HL-60 (cell line): ENCODE measurements around the gene IDH3B.

ENCODE experiments used
- DNase-seq, 2 experiments: peaks; one replicate each; pipeline ENCODE4 v3.0.0-alpha.2; 2010 to 2020; ENCODE audit warnings: low read depth in 1 of 2, low spot score in 1 of 2
- H3K27ac ChIP-seq: fragments of 250-450 bp; sonication (Bioruptor Pico); replicated peaks from 2 replicates; pipeline ENCODE4 v1.5.1; 2020; ENCODE audit warnings: mild to moderate bottlenecking, moderate library complexity
- H3K27me3 ChIP-seq: fragments of 250-450 bp; sonication (Bioruptor Pico); 2 replicates; pipeline ENCODE4 v1.5.1; 2021; ENCODE audit warnings: mild to moderate bottlenecking, moderate library complexity; ENCODE audit not compliant: insufficient read depth, poor library complexity, severe bottlenecking
- H3K4me3 ChIP-seq: replicated peaks from 2 replicates; pipeline ENCODE4 v1.5.1; 2011; ENCODE audit warnings: mild to moderate bottlenecking, control low read depth, low read length; ENCODE audit not compliant: insufficient read depth
- GABPA ChIP-seq: IDR thresholded peaks from 2 replicates; pipeline ENCODE4 v1.6.1; 2012; ENCODE audit warnings: low read depth
- POLR2AphosphoS5 ChIP-seq: IDR thresholded peaks from 2 replicates; pipeline ENCODE4 v1.6.1; 2012; ENCODE audit warnings: low read depth
- REST ChIP-seq: IDR thresholded peaks from 2 replicates; pipeline ENCODE4 v1.6.1; 2012; ENCODE audit warnings: low read depth; ENCODE audit not compliant: insufficient replicate concordance
- SPI1 ChIP-seq: IDR thresholded peaks from 2 replicates; pipeline ENCODE4 v1.6.1; 2012; ENCODE audit warnings: low read depth, mild to moderate bottlenecking, borderline replicate concordance
- TF ChIP-seq, protein P1 (sequence below): IDR thresholded peaks from one replicate; pipeline ENCODE4 v1.5.1; 2011; ENCODE audit warnings: low read length, control low read depth, inconsistent platforms; ENCODE audit not compliant: insufficient read depth

The IDH3B gene

DNA sequence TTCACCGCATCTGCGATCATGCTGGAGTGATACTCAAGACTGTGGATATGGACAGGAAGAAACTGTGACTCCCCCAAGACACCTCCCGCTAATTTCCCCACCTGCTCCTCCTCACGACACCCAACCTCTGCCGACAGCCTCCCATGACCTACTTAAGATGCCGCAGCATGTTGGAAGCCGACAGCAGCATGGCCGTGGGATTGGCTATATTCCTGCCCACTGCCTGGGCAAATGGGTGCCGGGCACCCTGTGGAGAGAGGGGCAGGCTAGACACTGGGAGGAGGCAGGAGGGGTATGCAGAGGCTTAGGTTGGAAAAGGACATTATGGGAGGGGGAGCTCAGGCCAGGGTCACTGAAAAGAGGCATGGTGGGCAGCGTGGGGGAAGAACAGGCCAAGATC, 4.5 kb downstream of the IDH3B start:
- Histone ChIP-seq H3K27ac (no peak overlapping the region), H3K27me3 (no peaks in the 10 kb centered on the region), H3K4me3 (no peak overlapping the region)
- TF ChIP-seq SPI1 = no peak
- TF ChIP-seq, protein P1, sequence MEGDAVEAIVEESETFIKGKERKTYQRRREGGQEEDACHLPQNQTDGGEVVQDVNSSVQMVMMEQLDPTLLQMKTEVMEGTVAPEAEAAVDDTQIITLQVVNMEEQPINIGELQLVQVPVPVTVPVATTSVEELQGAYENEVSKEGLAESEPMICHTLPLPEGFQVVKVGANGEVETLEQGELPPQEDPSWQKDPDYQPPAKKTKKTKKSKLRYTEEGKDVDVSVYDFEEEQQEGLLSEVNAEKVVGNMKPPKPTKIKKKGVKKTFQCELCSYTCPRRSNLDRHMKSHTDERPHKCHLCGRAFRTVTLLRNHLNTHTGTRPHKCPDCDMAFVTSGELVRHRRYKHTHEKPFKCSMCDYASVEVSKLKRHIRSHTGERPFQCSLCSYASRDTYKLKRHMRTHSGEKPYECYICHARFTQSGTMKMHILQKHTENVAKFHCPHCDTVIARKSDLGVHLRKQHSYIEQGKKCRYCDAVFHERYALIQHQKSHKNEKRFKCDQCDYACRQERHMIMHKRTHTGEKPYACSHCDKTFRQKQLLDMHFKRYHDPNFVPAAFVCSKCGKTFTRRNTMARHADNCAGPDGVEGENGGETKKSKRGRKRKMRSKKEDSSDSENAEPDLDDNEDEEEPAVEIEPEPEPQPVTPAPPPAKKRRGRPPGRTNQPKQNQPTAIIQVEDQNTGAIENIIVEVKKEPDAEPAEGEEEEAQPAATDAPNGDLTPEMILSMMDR = no peak
- TF ChIP-seq POLR2AphosphoS5 = no peak
- no peak for TF ChIP-seq GABPA
- no peak for TF ChIP-seq REST
- DNase-seq = no peak

- peak in 1 of 2 experiments; percentile 63 for DNase-seq
- Histone ChIP-seq H3K4me3 (no peak overlapping the region), H3K27ac (no peak overlapping the region), H3K27me3 (no peaks in the 10 kb centered on the region)
- TF ChIP-seq SPI1 = no peak
- no peak for TF ChIP-seq GABPA
- TF ChIP-seq, protein P1 = no peak
- no peak for TF ChIP-seq REST
- peak; percentile 96 for TF ChIP-seq POLR2AphosphoS5
These were observed 5.3 kb downstream of the IDH3B start for GRCh38 chr20:2658414-2659354.

DNA sequence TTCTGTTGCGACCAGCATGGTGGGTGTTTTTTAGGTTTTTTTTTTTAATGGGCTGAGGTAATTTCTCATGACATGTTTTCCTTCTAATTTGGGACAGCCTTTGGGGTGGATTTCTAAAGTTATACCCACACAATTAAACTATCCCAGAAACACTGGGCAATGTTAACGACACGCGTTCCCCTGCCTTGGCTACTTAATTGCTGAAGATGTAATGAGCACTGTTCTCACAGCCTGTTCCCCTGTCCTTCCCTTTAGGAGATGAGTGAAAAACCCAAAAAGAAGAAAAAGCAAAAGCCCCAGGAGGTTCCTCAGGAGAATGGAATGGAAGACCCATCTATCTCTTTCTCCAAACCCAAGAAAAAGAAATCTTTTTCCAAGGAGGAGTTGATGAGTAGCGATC, 6.3 kb downstream of the IDH3B start:
- H3K27ac ChIP-seq = no peak overlapping the region

More for the DNA sequence above, 6.3 kb downstream of the IDH3B start:
- DNase-seq = no peak
- H3K4me3 ChIP-seq = no peak overlapping the region
- no peak for TF ChIP-seq REST
- TF ChIP-seq POLR2AphosphoS5 = no peak
- H3K27me3 ChIP-seq = no peaks in the 10 kb centered on the region
